Activated CD8-positive, alpha-beta T cell treated with anti-CD3 and anti-CD28 coated beads, Interleukin-2, amount 10 ng/mL, durations not matched to agents 7 days and 5 days (primary cell): Measurements from ENCODE around the gene DDX49. TPM values are rescaled to one million over a fixed set of nuclear protein-coding genes. Genes with fewer than 3 reads are reported as not detected.
"Not testable (repeated sequence)": the region's sequence is repeated elsewhere in the genome, so short reads cannot be mapped to it uniquely, and the experiment has no call there.

Experiments used
- ATAC-seq: fragments of 150-1000 bp; cut with Tn5 transposase; one replicate; pipeline ENCODE4 v1.10.0; 2021; ENCODE audit warnings: moderate library complexity
- CTCF ChIA-PET: fragments of 350-600 bp; sonication (Branson Sonifier 250); formaldehyde crosslinking; loops from one replicate; lab custom pipeline; 2021; ENCODE audit warnings: antibody characterized with exemption; lab: Charles Lee
- POLR2A ChIA-PET: fragments of 350-600 bp; sonication (Branson Sonifier 250); formaldehyde crosslinking; loops from one replicate; lab custom pipeline; 2021; ENCODE audit warnings: antibody characterized with exemption; lab: Charles Lee
- DNase-seq: peaks from one replicate; pipeline ENCODE4 v3.0.0-alpha.2; 2020
- H3K27ac Mint-ChIP-seq: one replicate; pipeline ENCODE4 v1.8.0; 2021; ENCODE audit warnings: mild to moderate bottlenecking, mixed read lengths
- H3K27me3 Mint-ChIP-seq: one replicate; pipeline ENCODE4 v1.8.0; 2021; ENCODE audit warnings: low read depth, mixed read lengths
- H3K36me3 Mint-ChIP-seq: one replicate; pipeline ENCODE4 v1.8.0; 2021; ENCODE audit warnings: low read depth, mixed read lengths
- H3K4me1 Mint-ChIP-seq: one replicate; pipeline ENCODE4 v1.8.0; 2021; ENCODE audit warnings: low read depth, mixed read lengths
- H3K4me3 Mint-ChIP-seq: one replicate; pipeline ENCODE4 v1.8.0; 2021; ENCODE audit warnings: mild to moderate bottlenecking, mixed read lengths
- H3K9me3 Mint-ChIP-seq: one replicate; pipeline ENCODE4 v1.8.0; 2022; ENCODE audit warnings: mixed read lengths; ENCODE audit not compliant: insufficient read depth
- total RNA-seq, 2 experiments: library from RNA; stranded (reverse); gene quantifications; one replicate each; pipeline ENCODE4 v1.2.3, GENCODE V29; 2021

The DDX49 gene
- total RNA-seq, 2 experiments from 2014 or later: 56.1 to 57.3 TPM

DNA sequence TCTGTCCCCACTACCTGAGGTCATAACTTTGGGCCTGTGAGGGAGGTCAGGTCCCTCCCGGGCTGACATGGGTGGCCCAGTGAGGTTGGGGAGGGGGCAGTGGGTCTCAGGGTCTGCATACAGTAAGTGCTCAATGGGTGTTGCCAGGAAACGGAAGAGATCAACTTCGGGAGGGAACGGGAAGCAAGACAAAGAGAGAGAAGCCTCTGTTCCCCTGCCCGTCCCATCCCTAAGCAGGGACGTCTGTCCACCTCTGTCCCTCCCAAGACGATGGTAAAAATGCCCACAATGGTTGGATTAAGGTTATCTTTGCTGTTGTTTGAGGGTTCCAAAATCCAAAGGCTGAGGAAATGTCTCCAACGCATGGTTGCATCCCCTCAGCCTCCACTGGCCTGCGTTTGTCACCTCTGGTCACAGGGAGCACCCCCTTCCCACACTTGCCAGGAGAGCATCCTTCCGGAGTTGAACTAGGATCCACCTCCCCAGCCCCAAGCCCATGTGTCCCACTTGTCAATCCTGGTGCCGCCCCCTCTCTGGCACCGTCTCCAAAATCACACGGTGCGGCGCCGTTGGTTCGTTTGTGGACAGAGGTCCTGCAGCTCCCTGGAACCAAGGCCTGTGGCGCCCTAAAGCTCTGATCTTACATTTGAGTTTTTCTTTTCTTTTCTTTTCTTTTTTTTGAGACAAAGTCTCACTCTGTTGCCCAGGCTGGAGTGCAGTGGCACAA is 22.3 kb downstream of the DDX49 start:
- ChIA-PET POLR2A (no interaction called here), CTCF (no interaction called here)
- Mint-ChIP-seq H3K36me3 (no peaks in the 10 kb centered on the region), H3K27me3 (peaks cover 28% of the 10 kb centered on the region), H3K27ac (no peak overlapping the region), H3K9me3 (no peaks in the 10 kb centered on the region), H3K4me3 (no peak overlapping the region), H3K4me1 (peaks cover 5% of the 10 kb centered on the region)
- ATAC-seq (no peak), DNase-seq (no peak)

GRCh38 chr19:18942692-18943091 is 23.2 kb downstream of the DDX49 start:
- H3K27me3 Mint-ChIP-seq: peaks cover 28% of the 10 kb centered on the region
- ATAC-seq (no peak), DNase-seq (no peak)
- peaks cover 5% of the 10 kb centered on the region for H3K4me1 Mint-ChIP-seq
- H3K27ac Mint-ChIP-seq: no peak overlapping the region
- CTCF ChIA-PET: no interaction called here
- no peaks in the 10 kb centered on the region for H3K36me3 Mint-ChIP-seq
- no peaks in the 10 kb centered on the region for H3K9me3 Mint-ChIP-seq
- H3K4me3 Mint-ChIP-seq: no peak overlapping the region
- POLR2A ChIA-PET: no interaction called here

DNA sequence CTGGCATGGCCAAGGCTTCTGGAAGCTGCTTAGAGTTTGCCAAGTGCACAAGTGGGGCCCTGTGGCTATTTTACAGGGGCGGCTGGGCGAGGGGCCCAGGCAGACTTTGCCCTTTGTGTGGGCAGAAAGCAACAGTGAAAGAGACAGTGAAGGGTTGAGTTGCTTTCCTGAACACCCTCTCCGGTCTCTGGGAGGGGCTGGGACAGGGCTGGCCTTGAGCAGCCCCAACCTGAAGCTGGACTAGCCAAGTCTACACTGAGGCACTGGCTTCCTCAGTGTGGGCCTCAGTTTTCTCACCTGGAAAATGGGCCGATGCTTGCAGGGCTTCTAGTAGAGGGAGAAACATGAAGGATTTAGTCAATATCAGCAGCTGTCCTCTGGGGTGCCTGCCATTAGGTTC is 23.9 kb downstream of the DDX49 start:
- H3K4me1 Mint-ChIP-seq: peaks cover 5% of the 10 kb centered on the region
- CTCF ChIA-PET: no interaction called here
- H3K4me3 Mint-ChIP-seq: no peak overlapping the region
- no peaks in the 10 kb centered on the region for H3K9me3 Mint-ChIP-seq
- H3K36me3 Mint-ChIP-seq: no peaks in the 10 kb centered on the region
- no peak overlapping the region for H3K27ac Mint-ChIP-seq
- no peak for ATAC-seq
- H3K27me3 Mint-ChIP-seq: peaks cover 28% of the 10 kb centered on the region
- DNase-seq: no peak
- POLR2A ChIA-PET: interaction anchor here (1.1 kb wide), 1 partner anchor 24 kb away, joined by 3 read pairs; the partner anchor contains the start of gene DDX49

DNA sequence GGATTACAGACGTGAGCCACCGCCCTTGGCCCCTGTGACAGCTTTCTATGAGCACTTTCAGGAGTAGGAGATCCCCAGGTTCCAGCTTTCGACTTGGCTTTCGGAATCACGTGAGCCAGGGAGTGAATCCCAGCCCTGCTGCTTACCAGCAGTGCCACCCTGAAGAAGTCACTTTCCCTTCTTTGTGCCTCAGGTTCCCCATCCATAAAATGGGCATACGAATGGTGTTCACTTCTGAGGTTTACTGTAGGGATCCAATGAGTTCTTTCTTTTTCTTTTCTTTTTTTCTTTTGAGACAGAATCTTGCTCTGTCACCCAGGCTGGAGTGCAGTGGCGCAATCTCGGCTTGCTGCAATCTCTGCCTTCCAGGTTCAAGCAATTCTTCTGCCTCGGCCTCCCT is 25.8 kb downstream of the DDX49 start:
- Mint-ChIP-seq H3K9me3 (no peaks in the 10 kb centered on the region), H3K4me1 (peaks cover 2% of the 10 kb centered on the region), H3K36me3 (no peaks in the 10 kb centered on the region), H3K27ac (no peak overlapping the region), H3K27me3 (peaks cover 18% of the 10 kb centered on the region), H3K4me3 (no peak overlapping the region)
- ChIA-PET CTCF (no interaction called here), POLR2A (no interaction called here)
- ATAC-seq (no peak), DNase-seq (no peak)

- no peak for DNase-seq
- H3K27ac Mint-ChIP-seq: no peak overlapping the region
- H3K4me1 Mint-ChIP-seq: no peaks in the 10 kb centered on the region
- H3K4me3 Mint-ChIP-seq: no peak overlapping the region
- ATAC-seq: no peak
- ChIA-PET POLR2A (no interaction called here), CTCF (no interaction called here)
- no peaks in the 10 kb centered on the region for H3K9me3 Mint-ChIP-seq
- H3K36me3 Mint-ChIP-seq: no peaks in the 10 kb centered on the region
- H3K27me3 Mint-ChIP-seq: peaks cover 14% of the 10 kb centered on the region
Measured at GRCh38 chr19:18946335-18946734, 26.8 kb downstream of the DDX49 start.

DNA sequence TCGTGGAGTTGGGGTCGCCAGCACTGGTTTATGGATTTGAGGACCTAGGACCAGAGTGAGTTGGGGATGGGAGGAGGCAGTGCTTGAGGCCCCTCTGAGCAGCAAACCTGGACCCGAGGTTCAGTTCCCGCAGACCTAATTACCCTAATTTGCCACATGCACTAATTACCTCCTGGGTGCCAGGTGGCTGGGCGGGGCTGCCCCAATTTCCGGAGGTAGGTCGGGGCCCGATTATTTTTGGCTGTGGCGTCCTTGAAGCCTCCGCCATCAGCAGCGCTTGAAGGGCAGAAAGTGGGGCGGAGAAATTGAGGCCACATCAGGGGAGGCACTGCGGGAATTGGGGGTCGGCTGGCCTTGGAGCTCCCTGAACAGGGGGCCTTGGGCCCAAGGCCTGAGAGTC is 27.4 kb downstream of the DDX49 start:
- Mint-ChIP-seq H3K27me3 (peaks cover 11% of the 10 kb centered on the region), H3K4me3 (no peak overlapping the region), H3K27ac (no peak overlapping the region), H3K36me3 (no peaks in the 10 kb centered on the region), H3K9me3 (no peaks in the 10 kb centered on the region), H3K4me1 (no peaks in the 10 kb centered on the region)
- DNase-seq: no peak
- no peak for ATAC-seq
- POLR2A ChIA-PET: no interaction called here
- CTCF ChIA-PET: no interaction called here

- ChIA-PET CTCF (interaction anchor here (0.6 kb wide), 1 partner anchor 238 kb away, joined by 3 read pairs; no protein-coding TSS in a partner anchor), POLR2A (no interaction called here)
- H3K4me1 Mint-ChIP-seq: no peaks in the 10 kb centered on the region
Measured at GRCh38 chr19:18948075-18948975, 28.8 kb downstream of the DDX49 start.

GRCh38 chr19:18948976-18949356 is 29.5 kb downstream of the DDX49 start:
- peaks cover 3% of the 10 kb centered on the region for H3K27me3 Mint-ChIP-seq
- DNase-seq: no peak
- ATAC-seq: no peak
- H3K4me3 Mint-ChIP-seq: no peak overlapping the region
- H3K27ac Mint-ChIP-seq: no peak overlapping the region
- CTCF ChIA-PET: no interaction called here
- POLR2A ChIA-PET: no interaction called here
- no peaks in the 10 kb centered on the region for H3K36me3 Mint-ChIP-seq
- no peaks in the 10 kb centered on the region for H3K4me1 Mint-ChIP-seq
- H3K9me3 Mint-ChIP-seq: no peaks in the 10 kb centered on the region

More at GRCh38 chr19:18948075-18948975, 28.8 kb downstream of the DDX49 start:
- H3K9me3 Mint-ChIP-seq: no peaks in the 10 kb centered on the region
- ATAC-seq: no peak
- H3K27me3 Mint-ChIP-seq: peaks cover 3% of the 10 kb centered on the region
- DNase-seq: no peak
- H3K27ac Mint-ChIP-seq: no peak overlapping the region
- H3K36me3 Mint-ChIP-seq: no peaks in the 10 kb centered on the region
- no peak overlapping the region for H3K4me3 Mint-ChIP-seq

GRCh38 chr19:18949858-18950257 is 30.3 kb downstream of the DDX49 start:
- Mint-ChIP-seq H3K27ac (no peak overlapping the region), H3K36me3 (no peaks in the 10 kb centered on the region), H3K9me3 (no peaks in the 10 kb centered on the region), H3K4me3 (no peak overlapping the region), H3K27me3 (peaks cover 3% of the 10 kb centered on the region), H3K4me1 (no peaks in the 10 kb centered on the region)
- CTCF ChIA-PET: no interaction called here
- no peak for ATAC-seq
- no peak for DNase-seq
- POLR2A ChIA-PET: no interaction called here

DNA sequence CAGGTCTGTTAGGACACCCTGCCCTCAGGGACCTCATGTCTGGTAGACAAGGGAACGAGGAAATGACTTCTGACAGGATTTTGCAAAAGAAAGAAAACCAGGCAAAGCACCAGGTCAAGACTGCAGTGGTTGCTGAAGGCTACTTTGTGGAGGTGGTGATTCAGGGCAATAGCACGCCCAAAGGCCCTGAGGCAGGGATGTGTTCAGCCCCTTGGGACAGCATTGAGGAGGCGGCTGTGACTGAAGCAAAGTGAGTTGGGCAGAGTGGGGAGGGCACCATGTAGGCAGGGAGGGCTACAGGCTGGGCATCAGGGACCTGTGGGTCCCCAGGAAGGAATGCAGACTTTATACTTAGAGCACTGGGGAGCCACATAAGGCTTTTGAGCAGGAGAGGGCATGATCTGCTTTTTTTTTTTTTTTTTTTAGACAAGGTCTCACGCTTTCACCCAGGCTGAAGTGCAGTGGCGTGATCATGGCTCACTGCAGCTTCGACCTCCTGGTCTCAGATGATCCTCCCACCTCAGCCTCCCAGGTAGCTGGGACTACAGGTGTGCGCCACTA is 32.3 kb downstream of the DDX49 start:
- Mint-ChIP-seq H3K4me1 (no peaks in the 10 kb centered on the region), H3K9me3 (no peaks in the 10 kb centered on the region), H3K4me3 (no peak overlapping the region), H3K27me3 (peaks cover 3% of the 10 kb centered on the region), H3K27ac (no peak overlapping the region), H3K36me3 (no peaks in the 10 kb centered on the region)
- ChIA-PET CTCF (no interaction called here), POLR2A (no interaction called here)
- DNase-seq (no peak), ATAC-seq (no peak)

GRCh38 chr19:18952364-18953003 is 33.0 kb downstream of the DDX49 start:
- ATAC-seq, H3K36me3 Mint-ChIP-seq, H3K27me3 Mint-ChIP-seq, H3K4me3 Mint-ChIP-seq, H3K27ac Mint-ChIP-seq, H3K9me3 Mint-ChIP-seq, CTCF ChIA-PET, DNase-seq, H3K4me1 Mint-ChIP-seq: not testable (repeated sequence)
- POLR2A ChIA-PET: interaction anchor here (0.6 kb wide), 1 partner anchor 105 kb away, joined by 3 read pairs; no protein-coding TSS in a partner anchor
